Lower leg skin (tissue), 4 donors: ENCODE measurements around the gene GZMM. TPM values are rescaled to one million over a fixed set of nuclear protein-coding genes. Genes with fewer than 3 reads are reported as not detected.

Source experiments
- DNase-seq, 2 donors: peaks; one replicate each; pipeline ENCODE4 v3.0.0-alpha.2; 2019; ENCODE audit warnings: low spot score in 2 of 2
- H3K4me3 ChIP-seq: fragments of 200-600 bp; sonication (generic); 2 replicates; pipeline ENCODE4 v1.5.1; 2017; ENCODE audit warnings: mild to moderate bottlenecking, low read depth; ENCODE audit not compliant: poor library complexity, severe bottlenecking
- CTCF ChIP-seq, 3 donors: fragments of 450-650 bp; IDR thresholded peaks; one replicate each; pipeline ENCODE4 v1.5.1; 2016; ENCODE audit warnings: antibody characterized with exemption in 3 of 3, mild to moderate bottlenecking in 3 of 3, moderate library complexity in 2 of 3
- POLR2A ChIP-seq, 2 donors: fragments of 450-650 bp; IDR thresholded peaks; one replicate each; pipeline ENCODE4 v1.6.1; 2016 to 2017; ENCODE audit warnings: antibody characterized with exemption in 2 of 2, mild to moderate bottlenecking in 1 of 2, moderate library complexity in 1 of 2
- WGBS, 2 donors: methylation state at CpG; one replicate each; pipeline ENCODE4 v1.1.5; 2018; 5-methylcytosine and 5-hydroxymethylcytosine counted together
- intact Hi-C: fragments of 100-400 bp; cut with DNase I; formaldehyde crosslinking; loops from one replicate; pipeline ENCODE4 v1.15.0; 2023; ENCODE audit warnings: low total_unique reads
- total RNA-seq, 4 donors: library from RNA; depleted of rRNA; stranded (reverse); fragments of >200 nt; gene quantifications; one replicate each; pipeline ENCODE4 v1.1.0, GENCODE V29; 2016

The GZMM gene
- total RNA-seq, 4 donors from 2014 or later, result 0.29 to 1.5 (median 1.3) TPM; not detected in 1

GRCh38 chr19:506404-507285 lies 37.2 kb upstream of the GZMM start:
- WGBS, 2 donors, result 4% methylated on average over 42 to 47 of the region's 48 CpGs
- peak in 1 of 2 donors; percentile 99 for DNase-seq
- H3K4me3 ChIP-seq, result no peak overlapping the region
- intact Hi-C loops, result no loop called here
- TF ChIP-seq CTCF (IDR thresholded peaks at IDR 0.05) (peak in 1 of 3 donors; percentile 98), POLR2A (IDR thresholded peaks at IDR 0.05) (no peak)

- WGBS, 2 donors, result 1 to 2% methylated on average over 25 to 53 of the region's 81 CpGs
- peak within 1 kb of the TSS; percentile 69 for H3K4me3 ChIP-seq
- intact Hi-C loops, result no loop called here
- peak; percentile 94 to 99 for DNase-seq
- TF ChIP-seq POLR2A (IDR thresholded peaks at IDR 0.05) (no peak), CTCF (IDR thresholded peaks at IDR 0.05) (no peak)
Observed at GRCh38 chr19:507286-508203, 36.3 kb upstream of the GZMM start, which contains the start of gene TPGS1. TSS of gene TPGS1 (plus strand) at chr19:507497. CDS start at chr19:507507, 10 bp downstream.

GRCh38 chr19:508204-509150 lies 35.4 kb upstream of the GZMM start:
- TF ChIP-seq CTCF (IDR thresholded peaks at IDR 0.05) (no peak), POLR2A (IDR thresholded peaks at IDR 0.05) (no peak)
- peak overlapping the region; percentile 69 for H3K4me3 ChIP-seq
- no peak for DNase-seq
- 56 to 57% methylated on average over 32 of the region's 32 CpGs for WGBS, 2 donors
- intact Hi-C loops, result no loop called here

- intact Hi-C loops, result no loop called here
- WGBS, 2 donors, result 20 to 26% methylated on average over 10 of the region's 21 CpGs
- peak in 1 of 2 donors; percentile 94 for DNase-seq
- no peak overlapping the region for H3K4me3 ChIP-seq
- TF ChIP-seq CTCF (IDR thresholded peaks at IDR 0.05) (peak in 2 of 3 donors; percentile 53 to 64), POLR2A (IDR thresholded peaks at IDR 0.05) (no peak)
Observed at GRCh38 chr19:510606-511100, 33.2 kb upstream of the GZMM start.
